ENCODE data around the gene TUBA4A. TPM values are rescaled to one million over a fixed set of nuclear protein-coding genes. Genes with fewer than 3 reads are reported as not detected.

The TUBA4A gene
- total and polyA plus RNA-seq, 9 of the 15 experiments (the other 6 are each of a cell fraction or from before 2014, with no cell fraction given): 25.1 to 174 (median 42.4) TPM

GRCh38 chr2:219298759-219299371 lies 45.1 kb upstream of the TUBA4A start (continued):
- peak; percentile 12; the same call in 1 of the 2 replicates for TF ChIP-seq ARID2 (IDR thresholded peaks at IDR 0.05)
- peak; percentile 23; the same call in 1 of the 2 replicates for TF ChIP-seq HCFC1 (IDR thresholded peaks at IDR 0.05; ENCODE audit: low read depth, low read length)
- TF ChIP-seq STAG1 (CRISPR knock-in tag; IDR thresholded peaks at IDR 0.05; ENCODE audit: borderline replicate concordance): peak; percentile 59; the same call in 1 of the 2 replicates
- 0 out of 2 replicates have a peak, but pooled peaks have one; percentile 36 for TF ChIP-seq MYC (IDR thresholded peaks at IDR 0.05; ENCODE audit: low read depth, low read length)
- TF ChIP-seq MYC (CRISPR knock-in tag; IDR thresholded peaks at IDR 0.05; ENCODE audit: borderline replicate concordance, low read depth): no peak
- TF ChIP-seq LEF1 (IDR thresholded peaks at IDR 0.05): no peak
- TF ChIP-seq SMARCA4 (IDR thresholded peaks at IDR 0.05): no peak
- no peak for TF ChIP-seq SRSF3 (IDR thresholded peaks at IDR 0.05; ENCODE audit: insufficient read depth, low read length)
- no peak for TF ChIP-seq ZNF324 (CRISPR knock-in tag; IDR thresholded peaks at IDR 0.05)
- TF ChIP-seq RAD21 (CRISPR knock-in tag; conservative IDR thresholded peaks at IDR 0.05 in 1 of 2, IDR thresholded peaks at IDR 0.05 in 1 of 2): peak; percentile 77 to 85
- TF ChIP-seq NR4A1 (CRISPR knock-in tag; IDR thresholded peaks at IDR 0.05): no peak
- no peak for TF ChIP-seq NR4A1 (tag; IDR thresholded peaks at IDR 0.05)
- TF ChIP-seq CTCF (IDR thresholded peaks at IDR 0.05 in 2 of 3, conservative IDR thresholded peaks at IDR 0.05 in 1 of 3; ENCODE audit: insufficient read depth in 2 of 3, low read depth in 1 of 3, low read length in 3 of 3): peak; percentile 88 to 92 (median 90)
- TF ChIP-seq CBFB (CRISPR knock-in tag; IDR thresholded peaks at IDR 0.05): 0 out of 2 replicates have a peak, but pooled peaks have one; percentile 29
- peak in 1 of 3 experiments; percentile 30 for TF ChIP-seq YY1 (IDR thresholded peaks at IDR 0.05; ENCODE audit: borderline replicate concordance in 1 of 3, control insufficient read depth in 1 of 3, extremely low read depth in 1 of 3, insufficient read depth in 3 of 3, insufficient read length in 1 of 3, insufficient replicate concordance in 2 of 3, low read depth in 1 of 3, low read length in 2 of 3)
- TF ChIP-seq RCOR1 (IDR thresholded peaks at IDR 0.05; ENCODE audit: borderline replicate concordance in 1 of 2, low read depth in 2 of 2, low read length in 2 of 2): peak in 1 of 2 experiments; percentile 26; a peak in 1 of 4 replicates
- no peak for TF ChIP-seq SRF (CRISPR knock-in tag; IDR thresholded peaks at IDR 0.05)
- no peak for TF ChIP-seq ZNF76 (CRISPR knock-in tag; IDR thresholded peaks at IDR 0.05; ENCODE audit: borderline replicate concordance)
- TF ChIP-seq HMBOX1 (IDR thresholded peaks at IDR 0.05): peak; percentile 87
- no peak for TF ChIP-seq YBX1 (IDR thresholded peaks at IDR 0.05)
